Endothelial cell (in vitro differentiated cells): Measurements from ENCODE around the gene GP1BB. TPM values are rescaled to one million over a fixed set of nuclear protein-coding genes. Genes with fewer than 3 reads are reported as not detected.

Experiments
- DNase-seq: peaks from one replicate; pipeline ENCODE4 v3.0.0; 2021; ENCODE audit warnings: low spot score
- H3K27ac Mint-ChIP-seq: one replicate; pipeline ENCODE4 v1.8.0; 2021; ENCODE audit warnings: mixed read lengths, inconsistent platforms; ENCODE audit not compliant: unreplicated experiment
- H3K27me3 Mint-ChIP-seq: one replicate; pipeline ENCODE4 v1.8.0; 2021; ENCODE audit warnings: mild to moderate bottlenecking, moderate library complexity, mixed read lengths, inconsistent platforms; ENCODE audit not compliant: unreplicated experiment
- H3K36me3 Mint-ChIP-seq: one replicate; pipeline ENCODE4 v1.8.0; 2021; ENCODE audit warnings: mild to moderate bottlenecking, low read depth, mixed read lengths, inconsistent platforms; ENCODE audit not compliant: unreplicated experiment
- H3K4me1 Mint-ChIP-seq: one replicate; pipeline ENCODE4 v1.8.0; 2021; ENCODE audit warnings: mild to moderate bottlenecking, mixed read lengths, inconsistent platforms; ENCODE audit not compliant: unreplicated experiment
- H3K4me3 Mint-ChIP-seq: one replicate; pipeline ENCODE4 v1.8.0; 2021; ENCODE audit warnings: mild to moderate bottlenecking, mixed read lengths, inconsistent platforms; ENCODE audit not compliant: unreplicated experiment
- H3K9me3 Mint-ChIP-seq: one replicate; pipeline ENCODE4 v1.8.0; 2021; ENCODE audit warnings: mixed read lengths, inconsistent platforms; ENCODE audit not compliant: unreplicated experiment
- total RNA-seq: library from RNA; stranded (reverse); fragmentation: NEBNext Ultra II Directional; extraction: Animal tissue kit (Norgen Biotek cat#: 25700); gene quantifications from one replicate; pipeline ENCODE4 v1.2.1, GENCODE V29; 2021; ENCODE audit not compliant: unreplicated experiment
- TF ChIP-seq, protein P1 (sequence below): fragments of 200-600 bp; sonication (generic); IDR thresholded peaks from one replicate; pipeline ENCODE4 v1.5.0; 2021; ENCODE audit warnings: antibody characterized with exemption; ENCODE audit not compliant: unreplicated experiment

Gene GP1BB
- total RNA-seq, 1 donor from 2014 or later, result not detected

DNA sequence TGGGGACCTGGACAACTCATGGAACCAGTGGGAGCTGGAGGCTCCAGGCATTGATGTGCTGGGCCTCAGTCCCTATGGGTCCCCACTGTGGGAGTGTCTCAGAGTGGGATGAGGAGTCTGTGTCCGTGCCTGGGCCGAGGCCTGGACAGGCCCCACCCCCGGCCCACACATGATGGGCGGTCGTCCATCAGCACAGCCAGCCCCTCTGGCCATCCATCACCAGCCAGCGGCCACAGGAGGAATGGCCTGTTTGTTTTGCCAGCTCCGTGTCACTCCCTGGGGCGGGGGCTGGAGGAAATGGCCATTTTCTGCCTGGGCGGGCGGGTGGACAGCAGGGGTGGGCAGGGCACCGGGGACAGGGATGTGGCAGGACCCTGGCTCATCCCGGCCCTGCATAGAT lies 24.2 kb downstream of the GP1BB start:
- H3K9me3 Mint-ChIP-seq, result no peaks in the 10 kb centered on the region
- H3K27me3 Mint-ChIP-seq, result peaks cover 7% of the 10 kb centered on the region
- H3K27ac Mint-ChIP-seq, result no peak overlapping the region
- no peak overlapping the region for H3K4me3 Mint-ChIP-seq
- DNase-seq, result no peak
- H3K36me3 Mint-ChIP-seq, result peaks cover 3% of the 10 kb centered on the region
- TF ChIP-seq, protein P1, sequence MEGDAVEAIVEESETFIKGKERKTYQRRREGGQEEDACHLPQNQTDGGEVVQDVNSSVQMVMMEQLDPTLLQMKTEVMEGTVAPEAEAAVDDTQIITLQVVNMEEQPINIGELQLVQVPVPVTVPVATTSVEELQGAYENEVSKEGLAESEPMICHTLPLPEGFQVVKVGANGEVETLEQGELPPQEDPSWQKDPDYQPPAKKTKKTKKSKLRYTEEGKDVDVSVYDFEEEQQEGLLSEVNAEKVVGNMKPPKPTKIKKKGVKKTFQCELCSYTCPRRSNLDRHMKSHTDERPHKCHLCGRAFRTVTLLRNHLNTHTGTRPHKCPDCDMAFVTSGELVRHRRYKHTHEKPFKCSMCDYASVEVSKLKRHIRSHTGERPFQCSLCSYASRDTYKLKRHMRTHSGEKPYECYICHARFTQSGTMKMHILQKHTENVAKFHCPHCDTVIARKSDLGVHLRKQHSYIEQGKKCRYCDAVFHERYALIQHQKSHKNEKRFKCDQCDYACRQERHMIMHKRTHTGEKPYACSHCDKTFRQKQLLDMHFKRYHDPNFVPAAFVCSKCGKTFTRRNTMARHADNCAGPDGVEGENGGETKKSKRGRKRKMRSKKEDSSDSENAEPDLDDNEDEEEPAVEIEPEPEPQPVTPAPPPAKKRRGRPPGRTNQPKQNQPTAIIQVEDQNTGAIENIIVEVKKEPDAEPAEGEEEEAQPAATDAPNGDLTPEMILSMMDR, result no peak
- H3K4me1 Mint-ChIP-seq, result peaks cover 17% of the 10 kb centered on the region

DNA sequence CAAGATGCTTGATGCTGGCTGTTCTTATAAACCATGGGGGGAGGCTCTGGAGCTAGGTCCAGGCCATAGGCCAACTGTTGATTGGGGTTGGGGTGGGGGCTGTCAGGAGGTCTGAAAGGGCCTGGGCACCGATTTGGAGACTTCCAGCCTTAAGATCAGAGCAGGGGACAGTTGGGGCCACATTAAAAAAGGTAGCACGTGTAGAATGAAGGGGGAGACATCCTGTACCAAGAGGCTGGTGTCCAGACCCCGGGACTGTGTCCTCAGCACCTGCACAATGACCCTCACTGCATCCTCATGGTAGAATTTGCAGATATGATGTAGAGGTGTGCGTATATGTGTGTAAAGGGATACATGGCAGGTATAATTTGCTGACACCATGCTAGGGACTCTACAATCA lies 24.8 kb downstream of the GP1BB start:
- DNase-seq, result no peak
- peaks cover 3% of the 10 kb centered on the region for H3K36me3 Mint-ChIP-seq
- TF ChIP-seq, protein P1, result no peak
- H3K27ac Mint-ChIP-seq, result no peak overlapping the region
- H3K4me3 Mint-ChIP-seq, result no peak overlapping the region
- H3K4me1 Mint-ChIP-seq, result peaks cover 17% of the 10 kb centered on the region
- no peaks in the 10 kb centered on the region for H3K9me3 Mint-ChIP-seq
- peaks cover 12% of the 10 kb centered on the region for H3K27me3 Mint-ChIP-seq

DNA sequence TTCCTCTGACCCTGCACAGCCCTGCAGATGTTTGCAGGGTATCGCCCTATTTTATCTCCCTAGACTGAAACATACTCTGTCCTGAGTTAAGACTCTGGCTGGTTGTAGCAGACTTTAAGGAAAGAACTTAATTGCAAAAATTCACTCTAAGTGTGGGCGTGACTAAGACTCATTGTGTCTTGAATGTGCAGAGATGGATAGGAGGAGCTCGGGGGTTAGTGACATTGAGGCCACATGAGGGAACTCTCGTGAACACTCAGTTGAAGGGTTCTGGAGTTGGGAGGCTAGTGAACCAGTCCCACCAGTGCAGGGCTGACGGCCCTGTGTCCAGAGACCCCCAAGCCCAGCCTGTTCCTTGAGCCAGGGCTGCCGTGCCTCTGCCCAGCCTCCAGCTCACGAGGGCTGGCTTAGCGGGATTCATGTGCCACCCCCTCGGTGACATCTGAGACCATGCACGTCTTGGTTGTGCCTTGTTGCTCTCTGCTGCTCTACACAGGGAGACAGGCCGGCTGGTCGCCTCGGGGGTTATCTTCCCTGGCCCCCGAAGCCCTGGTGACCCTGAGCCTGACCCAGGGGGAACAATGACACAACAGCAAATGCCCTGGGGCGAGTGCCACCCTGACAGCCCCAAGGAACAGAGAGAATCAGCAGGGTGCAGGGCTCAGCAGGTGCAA lies 25.8 kb downstream of the GP1BB start:
- TF ChIP-seq, protein P1, result no peak
- DNase-seq, result no peak
- H3K36me3 Mint-ChIP-seq, result peaks cover 3% of the 10 kb centered on the region
- no peaks in the 10 kb centered on the region for H3K9me3 Mint-ChIP-seq
- H3K27ac Mint-ChIP-seq, result no peak overlapping the region
- H3K27me3 Mint-ChIP-seq, result peaks cover 13% of the 10 kb centered on the region
- H3K4me1 Mint-ChIP-seq, result peaks cover 17% of the 10 kb centered on the region
- H3K4me3 Mint-ChIP-seq, result no peak overlapping the region

DNA sequence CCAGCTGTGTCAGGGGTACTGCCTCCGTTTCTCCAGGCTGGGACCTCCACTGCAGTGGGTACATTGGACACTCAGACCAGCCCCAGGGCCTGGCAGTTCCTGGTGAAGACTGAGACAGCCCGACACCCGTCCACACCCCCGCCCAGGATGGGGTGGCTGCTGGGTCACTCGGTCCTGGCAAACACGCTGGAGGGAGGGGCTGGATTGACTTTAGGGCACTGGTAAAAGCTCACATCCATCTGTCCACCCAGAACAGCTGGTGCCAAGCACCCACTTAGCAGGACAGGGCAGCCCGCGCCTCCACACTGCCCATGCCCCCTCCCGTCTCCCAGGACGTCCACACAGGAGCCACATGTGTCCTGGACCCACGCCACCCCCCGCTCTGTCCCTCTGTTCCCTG lies 26.5 kb downstream of the GP1BB start:
- H3K36me3 Mint-ChIP-seq, result peaks cover 3% of the 10 kb centered on the region
- H3K4me1 Mint-ChIP-seq, result peaks cover 16% of the 10 kb centered on the region
- TF ChIP-seq, protein P1, result no peak
- H3K9me3 Mint-ChIP-seq, result no peaks in the 10 kb centered on the region
- H3K4me3 Mint-ChIP-seq, result no peak overlapping the region
- peaks cover 13% of the 10 kb centered on the region for H3K27me3 Mint-ChIP-seq
- no peak for DNase-seq
- H3K27ac Mint-ChIP-seq, result no peak overlapping the region

DNA sequence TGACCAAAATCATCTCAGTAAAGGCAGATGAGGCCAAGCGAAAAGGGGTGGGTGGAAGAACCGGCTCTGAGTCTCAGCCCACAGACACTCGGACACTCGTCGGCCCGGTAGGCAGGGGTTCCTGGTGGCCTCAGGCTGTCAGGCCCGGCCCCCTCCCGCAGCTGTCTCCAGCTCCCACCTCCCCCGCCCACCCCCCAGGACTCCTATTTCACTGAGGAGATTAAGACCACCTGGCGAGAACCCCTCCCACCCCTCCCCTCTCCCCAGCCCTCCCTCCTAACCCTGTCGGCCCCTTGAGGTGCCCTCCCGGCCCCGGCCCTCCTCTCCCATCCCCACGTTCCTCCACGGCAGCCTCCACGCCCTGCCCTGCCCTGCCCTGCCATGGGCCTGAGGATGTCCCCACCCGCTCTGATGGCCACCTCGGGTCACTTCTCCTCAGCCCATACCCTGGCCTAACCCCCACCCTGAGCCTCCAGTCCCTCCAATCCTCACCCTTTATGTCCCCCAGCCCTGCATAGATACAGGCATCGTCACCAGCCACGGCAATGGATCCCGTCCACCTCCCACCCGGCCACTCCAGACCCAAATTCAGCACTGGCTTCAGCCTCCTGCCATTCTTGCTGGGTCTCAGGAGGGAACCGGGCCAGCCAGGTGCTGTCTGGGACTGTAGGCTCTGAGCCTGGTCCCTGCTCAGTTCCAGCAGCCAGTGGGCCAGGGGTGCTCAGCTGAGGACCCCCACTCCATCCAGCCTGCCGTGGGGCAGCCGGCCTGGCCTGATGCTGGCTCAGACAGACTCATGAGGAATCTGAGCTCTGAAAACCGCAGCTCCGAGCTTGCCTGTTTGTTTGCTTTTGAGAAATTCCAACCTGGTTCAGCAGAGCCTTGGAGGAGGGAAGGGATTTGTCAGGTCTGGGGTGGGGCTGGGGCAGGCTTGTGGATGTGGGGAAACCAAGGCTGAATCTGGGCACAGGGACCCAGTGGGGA lies 27.5 kb downstream of the GP1BB start:
- Mint-ChIP-seq H3K27me3 (peaks cover 16% of the 10 kb centered on the region), H3K4me1 (peaks cover 15% of the 10 kb centered on the region), H3K36me3 (peaks cover 3% of the 10 kb centered on the region), H3K9me3 (no peaks in the 10 kb centered on the region), H3K4me3 (no peak overlapping the region), H3K27ac (no peak overlapping the region)
- TF ChIP-seq, protein P1, result no peak
- DNase-seq, result no peak
